ENCODE measurements around the gene B4GALT5.

DNA sequence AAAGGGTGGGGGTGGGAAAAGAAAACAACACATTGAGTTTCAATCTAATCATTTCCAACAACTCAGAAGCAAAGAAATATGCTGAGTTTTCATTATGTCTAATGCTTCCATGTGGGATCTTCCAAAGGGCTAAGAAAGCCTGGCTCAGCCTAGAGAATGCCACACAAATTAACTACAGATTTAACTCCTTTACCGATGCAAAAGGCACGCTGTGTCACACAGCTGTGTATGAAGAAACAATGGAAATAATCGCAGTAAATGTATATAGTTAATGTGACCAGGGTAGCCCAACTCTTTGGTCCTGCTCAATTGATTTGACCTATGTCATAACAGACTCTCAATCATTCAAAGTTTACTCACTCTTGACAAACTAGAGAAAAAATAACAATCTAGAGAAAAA is 17.8 kb downstream of the B4GALT5 start:
- TF ChIP-seq EZH2phosphoT487 (IDR thresholded peaks at IDR 0.05; ENCODE audit: borderline replicate concordance): no peak
- TF ChIP-seq, protein P1, sequence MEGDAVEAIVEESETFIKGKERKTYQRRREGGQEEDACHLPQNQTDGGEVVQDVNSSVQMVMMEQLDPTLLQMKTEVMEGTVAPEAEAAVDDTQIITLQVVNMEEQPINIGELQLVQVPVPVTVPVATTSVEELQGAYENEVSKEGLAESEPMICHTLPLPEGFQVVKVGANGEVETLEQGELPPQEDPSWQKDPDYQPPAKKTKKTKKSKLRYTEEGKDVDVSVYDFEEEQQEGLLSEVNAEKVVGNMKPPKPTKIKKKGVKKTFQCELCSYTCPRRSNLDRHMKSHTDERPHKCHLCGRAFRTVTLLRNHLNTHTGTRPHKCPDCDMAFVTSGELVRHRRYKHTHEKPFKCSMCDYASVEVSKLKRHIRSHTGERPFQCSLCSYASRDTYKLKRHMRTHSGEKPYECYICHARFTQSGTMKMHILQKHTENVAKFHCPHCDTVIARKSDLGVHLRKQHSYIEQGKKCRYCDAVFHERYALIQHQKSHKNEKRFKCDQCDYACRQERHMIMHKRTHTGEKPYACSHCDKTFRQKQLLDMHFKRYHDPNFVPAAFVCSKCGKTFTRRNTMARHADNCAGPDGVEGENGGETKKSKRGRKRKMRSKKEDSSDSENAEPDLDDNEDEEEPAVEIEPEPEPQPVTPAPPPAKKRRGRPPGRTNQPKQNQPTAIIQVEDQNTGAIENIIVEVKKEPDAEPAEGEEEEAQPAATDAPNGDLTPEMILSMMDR (conservative IDR thresholded peaks at IDR 0.05; ENCODE audit: low read length): no peak

Measured in Loucy (cell line).